ENCODE data around the gene PNPO. TPM values are rescaled to one million over a fixed set of nuclear protein-coding genes. Genes with fewer than 3 reads are reported as not detected.

The PNPO gene
- polyA plus RNA-seq, 1 donor: 9.7 TPM

- DNase-seq (ENCODE audit: low read depth): no peak
These were observed 56.7 kb downstream of the PNPO start for GRCh38 chr17:47998044-47998443.

Other genes starting within 250 kb of the PNPO start
- 34.0 TPM for gene TBKBP1, start 247.4 kb upstream of the PNPO start, polyA plus RNA-seq (ENCODE audit: insufficient read length)
- gene TBX21, start 208.3 kb upstream of the PNPO start, polyA plus RNA-seq (ENCODE audit: insufficient read length): 0.29 TPM
- 15.5 TPM for gene OSBPL7, start 119.8 kb upstream of the PNPO start, polyA plus RNA-seq (ENCODE audit: insufficient read length)
- 59.2 TPM for gene MRPL10, start 110.0 kb upstream of the PNPO start, polyA plus RNA-seq (ENCODE audit: insufficient read length)
- 0.81 TPM for gene LRRC46, start 109.9 kb upstream of the PNPO start, polyA plus RNA-seq (ENCODE audit: insufficient read length)
- gene SCRN2, start 100.3 kb upstream of the PNPO start, polyA plus RNA-seq (ENCODE audit: insufficient read length): 26.0 TPM
- gene SP6, start 90.4 kb upstream of the PNPO start, polyA plus RNA-seq (ENCODE audit: insufficient read length): 1.0 TPM
- 13.9 TPM for gene SP2, start 45.3 kb upstream of the PNPO start, polyA plus RNA-seq (ENCODE audit: insufficient read length)
- gene PRR15L, start 16.3 kb downstream of the PNPO start, polyA plus RNA-seq (ENCODE audit: insufficient read length): 0.11 TPM
- gene CDK5RAP3, start 29.5 kb downstream of the PNPO start, polyA plus RNA-seq (ENCODE audit: insufficient read length): 80.2 TPM
- gene COPZ2, start 96.2 kb downstream of the PNPO start, polyA plus RNA-seq (ENCODE audit: insufficient read length): 42.6 TPM
- gene NFE2L1, start 106.8 kb downstream of the PNPO start, polyA plus RNA-seq (ENCODE audit: insufficient read length): 272 TPM
- 68.7 TPM for gene CBX1, start 159.9 kb downstream of the PNPO start, polyA plus RNA-seq (ENCODE audit: insufficient read length)
- gene SNX11, start 166.2 kb downstream of the PNPO start, polyA plus RNA-seq (ENCODE audit: insufficient read length): 11.2 TPM